ENCODE data around the gene SMIM20.

Gene SMIM20

DNA sequence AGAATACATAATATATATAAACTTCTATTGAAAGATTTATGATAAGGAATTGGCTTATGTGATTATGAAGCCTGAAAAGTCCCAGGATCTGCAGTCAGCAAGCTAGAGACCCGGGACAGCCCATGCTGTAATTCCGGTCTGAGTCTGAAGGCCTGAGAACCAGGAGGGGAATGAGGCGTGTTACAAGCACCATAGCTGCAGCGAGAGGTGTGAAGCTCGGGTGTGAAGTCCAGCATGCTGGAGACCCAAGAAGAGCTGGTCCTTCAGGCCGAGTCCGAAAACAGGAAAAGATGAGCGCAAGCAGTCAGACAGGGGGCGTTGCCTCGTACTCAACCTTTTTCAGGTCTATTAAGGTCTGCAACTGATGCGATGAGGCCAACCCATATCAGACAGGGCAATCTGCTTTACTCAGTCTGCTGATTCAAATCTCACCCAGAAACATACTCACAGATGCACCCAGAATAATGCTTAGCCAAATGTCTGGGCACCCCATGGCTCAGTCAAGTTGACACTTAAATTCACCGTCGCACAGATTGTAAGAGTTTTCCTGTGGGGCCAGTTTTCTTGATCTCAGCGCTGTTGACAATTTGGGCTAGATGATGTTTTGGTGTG, 40.4 kb downstream of the SMIM20 start:
- H3K27ac ChIP-seq (ENCODE audit: insufficient read depth, low read depth, low read length, poor library complexity, severe bottlenecking), result no peak overlapping the region
- H3K36me3 ChIP-seq (ENCODE audit: control insufficient read depth, insufficient read depth, low read length), result no peaks in the 10 kb centered on the region
- H3K4me3 ChIP-seq (ENCODE audit: insufficient read depth, low read depth, low read length), result no peak overlapping the region
- 67 to 69% methylated on average over 14 of the region's 14 CpGs for WGBS, 2 experiments
- H3K27me3 ChIP-seq (ENCODE audit: control insufficient read depth, insufficient read depth, low read length, poor library complexity, severe bottlenecking), result no peaks in the 10 kb centered on the region
- no peaks in the 10 kb centered on the region for H3K9me3 ChIP-seq (ENCODE audit: control insufficient read depth, low read length)
- peaks cover 42% of the 10 kb centered on the region for H3K4me1 ChIP-seq (ENCODE audit: control insufficient read depth, insufficient read depth, low read length)

GRCh38 chr4:25955705-25956104, 41.7 kb downstream of the SMIM20 start:
- no peaks in the 10 kb centered on the region for H3K27me3 ChIP-seq (ENCODE audit: control insufficient read depth, insufficient read depth, low read length, poor library complexity, severe bottlenecking)
- H3K36me3 ChIP-seq (ENCODE audit: control insufficient read depth, insufficient read depth, low read length), result no peaks in the 10 kb centered on the region
- H3K4me1 ChIP-seq (ENCODE audit: control insufficient read depth, insufficient read depth, low read length), result peaks cover 30% of the 10 kb centered on the region
- H3K27ac ChIP-seq (ENCODE audit: insufficient read depth, low read depth, low read length, poor library complexity, severe bottlenecking), result no peak overlapping the region
- no peaks in the 10 kb centered on the region for H3K9me3 ChIP-seq (ENCODE audit: control insufficient read depth, low read length)
- WGBS, 2 experiments, result 50 to 51% methylated on average over 4 of the region's 4 CpGs
- H3K4me3 ChIP-seq (ENCODE audit: insufficient read depth, low read depth, low read length), result no peak overlapping the region

DNA sequence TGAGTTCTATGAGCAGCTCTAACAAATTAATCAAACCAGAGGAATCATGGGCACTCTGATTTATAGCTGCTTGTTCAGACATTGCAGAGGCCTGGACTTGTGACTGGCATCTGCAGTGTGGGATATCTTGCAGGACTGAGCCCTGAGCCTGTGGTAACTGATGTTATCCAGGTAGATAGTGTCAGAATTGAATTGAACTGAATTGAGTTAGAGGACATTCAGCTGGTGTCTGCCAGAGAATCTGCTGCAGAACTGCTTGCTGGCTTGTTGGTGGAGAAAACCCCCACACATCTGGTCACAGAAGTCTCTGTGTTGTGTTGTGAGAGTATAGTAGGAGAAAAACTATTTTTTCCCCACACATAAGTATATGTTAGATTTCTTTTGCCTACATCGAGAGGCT, 42.2 kb downstream of the SMIM20 start:
- 95 to 100% methylated on average over 1 of the region's 1 CpG for WGBS, 2 experiments
- H3K36me3 ChIP-seq (ENCODE audit: control insufficient read depth, insufficient read depth, low read length), result no peaks in the 10 kb centered on the region
- no peak overlapping the region for H3K4me3 ChIP-seq (ENCODE audit: insufficient read depth, low read depth, low read length)

DNA sequence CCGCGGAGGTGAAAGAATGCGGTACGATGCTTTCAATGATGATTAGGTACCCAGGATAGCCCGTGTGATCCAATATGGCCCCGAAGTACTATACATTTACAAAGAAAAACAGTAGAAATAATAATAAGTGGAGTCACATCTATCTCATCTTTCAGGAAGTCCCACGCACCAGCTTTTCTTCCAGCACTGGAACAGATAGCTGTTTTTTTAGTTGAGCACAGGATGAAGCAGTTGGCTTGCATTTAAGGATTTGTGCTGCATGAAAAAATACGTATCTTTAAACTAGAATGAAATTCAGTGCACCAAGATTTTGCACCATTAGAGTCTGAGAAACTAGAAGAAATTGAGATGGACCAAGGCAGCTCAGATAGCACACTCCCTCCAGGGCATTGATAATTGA, 44.1 kb downstream of the SMIM20 start:
- H3K4me1 ChIP-seq (ENCODE audit: control insufficient read depth, insufficient read depth, low read length), result peaks cover 10% of the 10 kb centered on the region
- no peak overlapping the region for H3K4me3 ChIP-seq (ENCODE audit: insufficient read depth, low read depth, low read length)
- H3K36me3 ChIP-seq (ENCODE audit: control insufficient read depth, insufficient read depth, low read length), result no peaks in the 10 kb centered on the region
- no peaks in the 10 kb centered on the region for H3K9me3 ChIP-seq (ENCODE audit: control insufficient read depth, low read length)
- no peaks in the 10 kb centered on the region for H3K27me3 ChIP-seq (ENCODE audit: control insufficient read depth, insufficient read depth, low read length, poor library complexity, severe bottlenecking)
- WGBS, 2 experiments, result 95 to 97% methylated on average over 7 to 8 of the region's 8 CpGs
- no peak overlapping the region for H3K27ac ChIP-seq (ENCODE audit: insufficient read depth, low read depth, low read length, poor library complexity, severe bottlenecking)

More for the DNA sequence above, 42.2 kb downstream of the SMIM20 start:
- Histone ChIP-seq H3K9me3 (ENCODE audit: control insufficient read depth, low read length) (no peaks in the 10 kb centered on the region), H3K27me3 (ENCODE audit: control insufficient read depth, insufficient read depth, low read length, poor library complexity, severe bottlenecking) (no peaks in the 10 kb centered on the region), H3K27ac (ENCODE audit: insufficient read depth, low read depth, low read length, poor library complexity, severe bottlenecking) (no peak overlapping the region), H3K4me1 (ENCODE audit: control insufficient read depth, insufficient read depth, low read length) (peaks cover 24% of the 10 kb centered on the region)

- 87 to 90% methylated on average over 7 of the region's 7 CpGs for WGBS, 2 experiments
- H3K4me3 ChIP-seq (ENCODE audit: insufficient read depth, low read depth, low read length), result no peak overlapping the region
- no peaks in the 10 kb centered on the region for H3K27me3 ChIP-seq (ENCODE audit: control insufficient read depth, insufficient read depth, low read length, poor library complexity, severe bottlenecking)
- H3K36me3 ChIP-seq (ENCODE audit: control insufficient read depth, insufficient read depth, low read length), result no peaks in the 10 kb centered on the region
- no peaks in the 10 kb centered on the region for H3K9me3 ChIP-seq (ENCODE audit: control insufficient read depth, low read length)
- peaks cover 19% of the 10 kb centered on the region for H3K4me1 ChIP-seq (ENCODE audit: control insufficient read depth, insufficient read depth, low read length)
- H3K27ac ChIP-seq (ENCODE audit: insufficient read depth, low read depth, low read length, poor library complexity, severe bottlenecking), result no peak overlapping the region
Measured at GRCh38 chr4:25962393-25962792, 48.4 kb downstream of the SMIM20 start.

DNA sequence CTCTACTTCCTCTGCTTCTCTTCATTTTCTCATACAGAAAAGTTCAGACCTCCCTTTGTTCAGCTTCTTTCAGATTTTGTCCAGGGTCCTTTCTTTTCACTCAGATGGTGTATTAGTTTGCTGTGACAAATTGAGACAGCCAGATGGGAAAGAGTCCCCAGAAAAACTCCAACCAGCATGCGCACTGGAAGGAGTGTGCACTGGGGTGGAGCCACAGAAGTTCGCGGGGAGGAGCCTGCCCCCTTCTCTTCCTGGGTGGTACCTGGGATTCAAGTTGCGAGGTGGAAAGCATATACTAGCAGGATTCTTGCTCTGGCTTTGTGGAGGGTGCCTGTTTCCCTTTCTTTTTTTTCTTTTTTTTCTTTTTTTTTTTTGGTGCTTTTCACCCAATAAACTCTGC, 51.6 kb downstream of the SMIM20 start:
- peaks cover 31% of the 10 kb centered on the region for H3K4me1 ChIP-seq (ENCODE audit: control insufficient read depth, insufficient read depth, low read length)
- H3K27ac ChIP-seq (ENCODE audit: insufficient read depth, low read depth, low read length, poor library complexity, severe bottlenecking), result peak overlapping the region; percentile 17
- no peaks in the 10 kb centered on the region for H3K27me3 ChIP-seq (ENCODE audit: control insufficient read depth, insufficient read depth, low read length, poor library complexity, severe bottlenecking)
- H3K36me3 ChIP-seq (ENCODE audit: control insufficient read depth, insufficient read depth, low read length), result no peaks in the 10 kb centered on the region
- H3K9me3 ChIP-seq (ENCODE audit: control insufficient read depth, low read length), result no peaks in the 10 kb centered on the region
- WGBS, 2 experiments, result 79 to 87% methylated on average over 3 to 4 of the region's 4 CpGs
- no peak overlapping the region for H3K4me3 ChIP-seq (ENCODE audit: insufficient read depth, low read depth, low read length)

DNA sequence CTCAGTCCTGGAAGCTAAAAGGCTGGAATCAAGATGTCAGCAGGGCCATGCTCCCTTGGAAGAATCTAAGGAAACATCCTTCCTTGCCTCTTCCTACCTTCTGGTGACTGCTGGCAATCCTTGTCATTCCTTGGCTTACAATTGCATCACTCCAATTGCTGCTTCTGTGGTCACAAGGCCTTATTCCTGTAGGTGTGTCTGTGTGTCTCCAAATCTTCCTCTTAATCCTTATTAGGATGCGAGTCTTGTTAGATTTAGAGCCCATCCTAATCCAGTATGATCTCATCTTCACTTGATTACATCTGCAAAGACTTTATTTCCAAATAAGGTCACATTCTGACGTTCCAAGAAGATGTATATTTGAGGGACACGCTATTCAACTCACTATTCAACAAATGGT, 52.2 kb downstream of the SMIM20 start:
- Histone ChIP-seq H3K36me3 (ENCODE audit: control insufficient read depth, insufficient read depth, low read length) (no peaks in the 10 kb centered on the region), H3K4me1 (ENCODE audit: control insufficient read depth, insufficient read depth, low read length) (peaks cover 36% of the 10 kb centered on the region), H3K4me3 (ENCODE audit: insufficient read depth, low read depth, low read length) (no peak overlapping the region), H3K27ac (ENCODE audit: insufficient read depth, low read depth, low read length, poor library complexity, severe bottlenecking) (no peak overlapping the region), H3K27me3 (ENCODE audit: control insufficient read depth, insufficient read depth, low read length, poor library complexity, severe bottlenecking) (no peaks in the 10 kb centered on the region), H3K9me3 (ENCODE audit: control insufficient read depth, low read length) (no peaks in the 10 kb centered on the region)
- 85 to 91% methylated on average over 3 of the region's 3 CpGs for WGBS, 2 experiments

- Histone ChIP-seq H3K9me3 (ENCODE audit: control insufficient read depth, low read length) (no peaks in the 10 kb centered on the region), H3K4me3 (ENCODE audit: insufficient read depth, low read depth, low read length) (no peak overlapping the region), H3K36me3 (ENCODE audit: control insufficient read depth, insufficient read depth, low read length) (no peaks in the 10 kb centered on the region), H3K27ac (ENCODE audit: insufficient read depth, low read depth, low read length, poor library complexity, severe bottlenecking) (no peak overlapping the region), H3K27me3 (ENCODE audit: control insufficient read depth, insufficient read depth, low read length, poor library complexity, severe bottlenecking) (no peaks in the 10 kb centered on the region), H3K4me1 (ENCODE audit: control insufficient read depth, insufficient read depth, low read length) (peaks cover 38% of the 10 kb centered on the region)
- WGBS, 2 experiments, result 86 to 87% methylated on average over 10 to 13 of the region's 13 CpGs
Measured at GRCh38 chr4:25969374-25970155, 55.5 kb downstream of the SMIM20 start.

DNA sequence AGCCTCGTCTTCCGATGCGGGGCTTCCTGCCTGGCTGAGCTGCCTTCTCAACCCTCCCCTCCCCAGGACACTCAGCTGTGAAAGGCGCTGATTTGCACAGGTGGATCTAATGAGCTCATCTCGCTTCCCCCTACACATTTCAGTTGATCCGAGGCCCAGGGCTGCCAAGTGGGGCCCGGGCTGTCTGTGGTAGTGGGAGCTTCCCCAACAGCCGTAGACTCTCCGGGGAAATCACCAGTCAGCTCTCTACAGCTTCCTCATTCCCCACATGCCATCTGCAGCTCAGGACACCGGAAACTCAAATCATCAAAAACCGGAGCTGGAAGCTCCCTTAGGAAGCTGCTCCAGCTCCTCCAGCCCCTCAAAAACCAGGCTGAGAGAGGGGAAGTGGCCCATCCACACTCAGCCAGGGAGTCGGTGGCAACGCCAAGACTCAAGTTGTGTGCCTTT, 56.2 kb downstream of the SMIM20 start:
- H3K27me3 ChIP-seq (ENCODE audit: control insufficient read depth, insufficient read depth, low read length, poor library complexity, severe bottlenecking), result no peaks in the 10 kb centered on the region
- WGBS, 2 experiments, result 82 to 84% methylated on average over 13 of the region's 13 CpGs
- no peak overlapping the region for H3K4me3 ChIP-seq (ENCODE audit: insufficient read depth, low read depth, low read length)
- H3K9me3 ChIP-seq (ENCODE audit: control insufficient read depth, low read length), result no peaks in the 10 kb centered on the region
- H3K27ac ChIP-seq (ENCODE audit: insufficient read depth, low read depth, low read length, poor library complexity, severe bottlenecking), result peak overlapping the region; percentile 30
- H3K4me1 ChIP-seq (ENCODE audit: control insufficient read depth, insufficient read depth, low read length), result peaks cover 31% of the 10 kb centered on the region
- H3K36me3 ChIP-seq (ENCODE audit: control insufficient read depth, insufficient read depth, low read length), result no peaks in the 10 kb centered on the region

DNA sequence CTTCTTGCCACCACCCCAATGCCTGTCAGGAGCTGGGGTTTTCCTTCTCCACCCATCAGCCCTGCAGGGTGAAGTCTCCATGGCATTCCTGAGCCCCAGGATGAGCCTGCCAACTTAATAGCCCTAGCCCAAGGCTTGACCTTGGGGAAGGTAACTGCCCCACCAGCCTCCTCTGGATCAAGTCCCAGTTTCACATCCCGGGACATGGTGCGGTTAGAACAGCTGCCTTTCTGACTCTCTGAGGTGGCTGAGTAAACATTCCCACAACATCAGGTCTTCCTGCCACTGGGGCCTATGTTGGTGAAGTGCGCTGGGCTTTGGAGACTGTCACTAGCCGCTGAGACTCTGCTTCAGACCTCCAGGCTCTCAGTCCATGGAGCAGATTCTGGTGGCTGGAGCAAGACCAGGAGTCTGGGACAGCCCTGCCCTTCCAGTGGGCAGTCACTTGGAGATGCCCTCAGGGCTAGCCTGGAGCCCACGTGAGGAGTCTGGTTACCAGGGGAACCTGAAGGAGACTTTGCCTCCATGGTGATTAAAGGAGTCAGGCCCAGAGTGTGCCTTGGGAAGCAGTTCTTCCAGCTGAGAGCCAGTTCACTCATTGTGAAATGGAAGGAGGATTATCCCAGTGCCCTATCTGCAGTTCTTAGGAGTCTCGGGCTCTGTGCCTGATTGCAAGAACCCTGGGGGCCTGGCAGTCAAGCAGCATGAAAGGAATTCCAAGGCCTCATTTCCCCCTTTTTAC, 56.8 kb downstream of the SMIM20 start:
- no peak overlapping the region for H3K4me3 ChIP-seq (ENCODE audit: insufficient read depth, low read depth, low read length)
- H3K36me3 ChIP-seq (ENCODE audit: control insufficient read depth, insufficient read depth, low read length), result no peaks in the 10 kb centered on the region
- no peaks in the 10 kb centered on the region for H3K27me3 ChIP-seq (ENCODE audit: control insufficient read depth, insufficient read depth, low read length, poor library complexity, severe bottlenecking)
- 67 to 73% methylated on average over 6 of the region's 6 CpGs for WGBS, 2 experiments
- peak overlapping the region; percentile 67 for H3K27ac ChIP-seq (ENCODE audit: insufficient read depth, low read depth, low read length, poor library complexity, severe bottlenecking)
- H3K9me3 ChIP-seq (ENCODE audit: control insufficient read depth, low read length), result no peaks in the 10 kb centered on the region
- peaks cover 25% of the 10 kb centered on the region for H3K4me1 ChIP-seq (ENCODE audit: control insufficient read depth, insufficient read depth, low read length)

Data from ectodermal cell (in vitro differentiated cells).